ENCODE results near the gene NOP53. TPM values are rescaled to one million over a fixed set of nuclear protein-coding genes. Genes with fewer than 3 reads are reported as not detected.

Gene NOP53
- total and polyA plus RNA-seq, 2 of the 13 experiments (the other 11 are each of a cell fraction or from before 2014, with no cell fraction given): 53.9 to 141 TPM

DNA sequence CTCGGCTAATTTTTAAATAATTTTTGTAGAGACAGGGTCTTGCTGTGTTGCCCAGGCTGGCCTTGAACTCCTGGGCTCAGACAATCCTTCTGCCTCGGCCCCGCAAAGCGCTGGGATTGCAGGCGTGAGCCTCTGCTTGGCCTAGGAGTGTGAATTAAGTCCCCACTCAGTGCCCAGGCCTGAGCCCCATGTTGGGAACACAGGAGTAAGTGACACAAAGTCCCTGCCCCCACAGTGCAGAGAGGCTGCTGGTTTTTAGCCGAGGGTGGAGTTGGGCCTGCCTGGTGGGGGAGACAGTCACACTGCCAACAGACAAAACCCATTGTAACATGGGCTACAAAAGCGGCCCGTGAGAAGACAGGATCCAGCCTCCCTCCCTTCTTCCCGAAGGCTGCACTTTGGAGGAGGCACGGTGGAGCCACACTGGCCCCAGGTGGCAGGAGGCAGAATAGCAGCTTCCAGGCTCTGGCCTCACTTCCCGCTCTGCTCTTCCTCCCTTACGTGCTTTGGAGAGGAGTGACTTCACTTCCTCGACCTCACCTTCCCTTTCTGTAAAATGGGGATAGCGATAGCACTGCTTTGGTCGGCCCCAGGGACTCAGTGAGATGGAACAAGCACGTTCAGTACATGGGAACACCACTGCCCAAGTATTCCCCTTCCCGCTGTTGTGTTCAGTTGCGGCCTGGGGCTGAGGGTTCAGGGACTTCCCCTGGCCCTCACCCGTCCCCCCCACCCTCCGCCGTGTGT, 47.3 kb upstream of the NOP53 start (continued):
- TF ChIP-seq, protein P1, sequence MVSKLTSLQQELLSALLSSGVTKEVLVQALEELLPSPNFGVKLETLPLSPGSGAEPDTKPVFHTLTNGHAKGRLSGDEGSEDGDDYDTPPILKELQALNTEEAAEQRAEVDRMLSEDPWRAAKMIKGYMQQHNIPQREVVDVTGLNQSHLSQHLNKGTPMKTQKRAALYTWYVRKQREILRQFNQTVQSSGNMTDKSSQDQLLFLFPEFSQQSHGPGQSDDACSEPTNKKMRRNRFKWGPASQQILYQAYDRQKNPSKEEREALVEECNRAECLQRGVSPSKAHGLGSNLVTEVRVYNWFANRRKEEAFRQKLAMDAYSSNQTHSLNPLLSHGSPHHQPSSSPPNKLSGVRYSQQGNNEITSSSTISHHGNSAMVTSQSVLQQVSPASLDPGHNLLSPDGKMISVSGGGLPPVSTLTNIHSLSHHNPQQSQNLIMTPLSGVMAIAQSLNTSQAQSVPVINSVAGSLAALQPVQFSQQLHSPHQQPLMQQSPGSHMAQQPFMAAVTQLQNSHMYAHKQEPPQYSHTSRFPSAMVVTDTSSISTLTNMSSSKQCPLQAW (CRISPR knock-in tag; IDR thresholded peaks at IDR 0.05): peak; percentile 64; the same call in 1 of the 2 replicates
- TF ChIP-seq TBL1XR1 (IDR thresholded peaks at IDR 0.05; ENCODE audit: borderline replicate concordance, low read length, partially characterized antibody): peak; percentile 31
- TF ChIP-seq, protein P2, sequence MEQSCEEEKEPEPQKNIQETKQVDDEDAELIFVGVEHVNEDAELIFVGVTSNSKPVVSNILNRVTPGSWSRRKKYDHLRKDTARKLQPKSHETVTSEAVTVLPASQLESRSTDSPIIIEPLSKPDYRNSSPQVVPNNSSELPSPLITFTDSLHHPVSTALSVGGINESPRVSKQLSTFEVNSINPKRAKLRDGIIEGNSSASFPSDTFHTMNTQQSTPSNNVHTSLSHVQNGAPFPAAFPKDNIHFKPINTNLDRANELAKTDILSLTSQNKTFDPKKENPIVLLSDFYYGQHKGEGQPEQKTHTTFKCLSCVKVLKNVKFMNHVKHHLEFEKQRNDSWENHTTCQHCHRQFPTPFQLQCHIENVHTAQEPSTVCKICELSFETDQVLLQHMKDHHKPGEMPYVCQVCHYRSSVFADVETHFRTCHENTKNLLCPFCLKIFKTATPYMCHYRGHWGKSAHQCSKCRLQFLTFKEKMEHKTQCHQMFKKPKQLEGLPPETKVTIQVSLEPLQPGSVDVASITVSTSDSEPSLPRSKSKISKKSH (CRISPR knock-in tag; IDR thresholded peaks at IDR 0.05; ENCODE audit: borderline replicate concordance): peak; percentile 27; the same call in 1 of the 2 replicates
- TF ChIP-seq DPF2 (CRISPR knock-in tag; IDR thresholded peaks at IDR 0.05; ENCODE audit: borderline replicate concordance, low read depth): no peak
- TF ChIP-seq, protein P3, sequence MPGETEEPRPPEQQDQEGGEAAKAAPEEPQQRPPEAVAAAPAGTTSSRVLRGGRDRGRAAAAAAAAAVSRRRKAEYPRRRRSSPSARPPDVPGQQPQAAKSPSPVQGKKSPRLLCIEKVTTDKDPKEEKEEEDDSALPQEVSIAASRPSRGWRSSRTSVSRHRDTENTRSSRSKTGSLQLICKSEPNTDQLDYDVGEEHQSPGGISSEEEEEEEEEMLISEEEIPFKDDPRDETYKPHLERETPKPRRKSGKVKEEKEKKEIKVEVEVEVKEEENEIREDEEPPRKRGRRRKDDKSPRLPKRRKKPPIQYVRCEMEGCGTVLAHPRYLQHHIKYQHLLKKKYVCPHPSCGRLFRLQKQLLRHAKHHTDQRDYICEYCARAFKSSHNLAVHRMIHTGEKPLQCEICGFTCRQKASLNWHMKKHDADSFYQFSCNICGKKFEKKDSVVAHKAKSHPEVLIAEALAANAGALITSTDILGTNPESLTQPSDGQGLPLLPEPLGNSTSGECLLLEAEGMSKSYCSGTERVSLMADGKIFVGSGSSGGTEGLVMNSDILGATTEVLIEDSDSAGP (CRISPR knock-in tag; IDR thresholded peaks at IDR 0.05; ENCODE audit: borderline replicate concordance): peak; percentile 35; the same call in 1 of the 2 replicates
- TF ChIP-seq FOXC1 (CRISPR knock-in tag; IDR thresholded peaks at IDR 0.05; ENCODE audit: borderline replicate concordance): peak; percentile 50; the same call in 1 of the 2 replicates
- TF ChIP-seq ZSCAN29 (CRISPR knock-in tag; conservative IDR thresholded peaks at IDR 0.05): no peak
- no peak for TF ChIP-seq BRD4 (CRISPR knock-in tag; IDR thresholded peaks at IDR 0.05)
- peak; percentile 66 for TF ChIP-seq IRF2 (CRISPR knock-in tag; IDR thresholded peaks at IDR 0.05)
- TF ChIP-seq U2AF1 (optimal IDR thresholded peaks at IDR 0.05; ENCODE audit: low read depth, low read length): peak; percentile 53
- TF ChIP-seq GABPB1 (CRISPR knock-in tag; IDR thresholded peaks at IDR 0.05): 0 out of 2 replicates have a peak, but pooled peaks have one; percentile 14
- peak; percentile 61 for TF ChIP-seq THAP11 (CRISPR knock-in tag; IDR thresholded peaks at IDR 0.05)
- TF ChIP-seq, protein P4, sequence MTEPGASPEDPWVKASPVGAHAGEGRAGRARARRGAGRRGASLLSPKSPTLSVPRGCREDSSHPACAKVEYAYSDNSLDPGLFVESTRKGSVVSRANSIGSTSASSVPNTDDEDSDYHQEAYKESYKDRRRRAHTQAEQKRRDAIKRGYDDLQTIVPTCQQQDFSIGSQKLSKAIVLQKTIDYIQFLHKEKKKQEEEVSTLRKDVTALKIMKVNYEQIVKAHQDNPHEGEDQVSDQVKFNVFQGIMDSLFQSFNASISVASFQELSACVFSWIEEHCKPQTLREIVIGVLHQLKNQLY (CRISPR knock-in tag; IDR thresholded peaks at IDR 0.05): no peak
- TF ChIP-seq RFX5 (IDR thresholded peaks at IDR 0.05; ENCODE audit: low read depth, low read length): no peak
- TF ChIP-seq FLYWCH1 (CRISPR knock-in tag; IDR thresholded peaks at IDR 0.05): no peak
- peak; percentile 97 for TF ChIP-seq ZNF205 (CRISPR knock-in tag; IDR thresholded peaks at IDR 0.05)
- TF ChIP-seq ZFX (CRISPR knock-in tag; IDR thresholded peaks at IDR 0.05; ENCODE audit: low read depth): peak; percentile 44; the same call in 1 of the 2 replicates
- TF ChIP-seq ZNF572 (CRISPR knock-in tag; IDR thresholded peaks at IDR 0.05): 0 out of 2 replicates have a peak, but pooled peaks have one; percentile 40
- TF ChIP-seq ZKSCAN5 (CRISPR knock-in tag; IDR thresholded peaks at IDR 0.05): 0 out of 2 replicates have a peak, but pooled peaks have one; percentile 74
- TF ChIP-seq, protein P5, sequence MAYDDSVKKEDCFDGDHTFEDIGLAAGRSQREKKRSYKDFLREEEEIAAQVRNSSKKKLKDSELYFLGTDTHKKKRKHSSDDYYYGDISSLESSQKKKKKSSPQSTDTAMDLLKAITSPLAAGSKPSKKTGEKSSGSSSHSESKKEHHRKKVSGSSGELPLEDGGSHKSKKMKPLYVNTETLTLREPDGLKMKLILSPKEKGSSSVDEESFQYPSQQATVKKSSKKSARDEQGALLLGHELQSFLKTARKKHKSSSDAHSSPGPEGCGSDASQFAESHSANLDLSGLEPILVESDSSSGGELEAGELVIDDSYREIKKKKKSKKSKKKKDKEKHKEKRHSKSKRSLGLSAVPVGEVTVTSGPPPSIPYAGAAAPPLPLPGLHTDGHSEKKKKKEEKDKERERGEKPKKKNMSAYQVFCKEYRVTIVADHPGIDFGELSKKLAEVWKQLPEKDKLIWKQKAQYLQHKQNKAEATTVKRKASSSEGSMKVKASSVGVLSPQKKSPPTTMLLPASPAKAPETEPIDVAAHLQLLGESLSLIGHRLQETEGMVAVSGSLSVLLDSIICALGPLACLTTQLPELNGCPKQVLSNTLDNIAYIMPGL (CRISPR knock-in tag; IDR thresholded peaks at IDR 0.05; ENCODE audit: borderline replicate concordance in 1 of 2, low read depth in 1 of 2): peak in 1 of 2 experiments; percentile 43; a peak in 1 of 4 replicates
